ENCODE measurements around the gene CYP27B1.

The CYP27B1 gene, protein sequence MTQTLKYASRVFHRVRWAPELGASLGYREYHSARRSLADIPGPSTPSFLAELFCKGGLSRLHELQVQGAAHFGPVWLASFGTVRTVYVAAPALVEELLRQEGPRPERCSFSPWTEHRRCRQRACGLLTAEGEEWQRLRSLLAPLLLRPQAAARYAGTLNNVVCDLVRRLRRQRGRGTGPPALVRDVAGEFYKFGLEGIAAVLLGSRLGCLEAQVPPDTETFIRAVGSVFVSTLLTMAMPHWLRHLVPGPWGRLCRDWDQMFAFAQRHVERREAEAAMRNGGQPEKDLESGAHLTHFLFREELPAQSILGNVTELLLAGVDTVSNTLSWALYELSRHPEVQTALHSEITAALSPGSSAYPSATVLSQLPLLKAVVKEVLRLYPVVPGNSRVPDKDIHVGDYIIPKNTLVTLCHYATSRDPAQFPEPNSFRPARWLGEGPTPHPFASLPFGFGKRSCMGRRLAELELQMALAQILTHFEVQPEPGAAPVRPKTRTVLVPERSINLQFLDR

DNA sequence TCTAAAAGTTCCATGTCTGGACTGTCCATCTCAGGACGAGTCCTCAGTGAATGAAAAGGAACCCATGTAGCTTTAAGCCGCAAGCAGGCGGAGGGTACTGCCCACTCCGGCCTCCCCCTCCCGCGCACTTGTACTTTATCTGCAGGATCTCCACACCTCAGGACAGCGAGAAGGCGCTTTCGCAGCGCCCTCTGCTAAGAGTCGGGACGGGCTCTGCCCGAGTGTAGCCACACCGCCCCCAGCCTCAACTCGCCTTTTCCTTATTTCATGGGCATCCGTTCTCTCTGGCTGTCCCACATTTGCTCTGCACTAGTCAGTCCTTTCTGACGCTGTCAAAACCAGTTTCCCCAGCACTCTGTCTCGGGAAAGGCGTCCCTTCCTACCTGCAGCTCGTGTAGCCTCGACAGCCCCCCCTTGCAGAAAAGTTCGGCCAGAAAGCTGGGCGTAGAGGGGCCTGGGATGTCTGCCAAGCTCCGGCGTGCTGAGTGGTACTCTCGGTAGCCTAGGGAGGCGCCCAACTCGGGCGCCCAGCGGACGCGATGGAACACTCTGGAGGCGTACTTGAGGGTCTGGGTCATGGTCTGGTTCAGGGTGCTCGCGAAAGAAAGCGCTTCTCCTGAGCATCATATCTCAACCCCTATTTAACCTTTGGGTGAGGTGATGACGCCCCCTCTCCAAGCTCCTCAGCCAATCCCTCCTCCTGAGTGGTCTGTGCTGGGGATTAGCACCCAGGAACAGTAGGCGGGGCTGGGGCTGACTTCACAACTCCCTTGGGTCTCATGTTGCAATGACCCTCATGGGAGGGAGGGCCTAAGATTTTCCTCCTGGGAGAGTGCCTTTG is at the start of gene CYP27B1:
Gene CYP27B1, minus strand, starts transcription at position 615 of the 841 bp plus-strand sequence. Its CDS starts 37 bp downstream, at position 578.
- DNase-seq (ENCODE audit: low read depth): no peak

DNA sequence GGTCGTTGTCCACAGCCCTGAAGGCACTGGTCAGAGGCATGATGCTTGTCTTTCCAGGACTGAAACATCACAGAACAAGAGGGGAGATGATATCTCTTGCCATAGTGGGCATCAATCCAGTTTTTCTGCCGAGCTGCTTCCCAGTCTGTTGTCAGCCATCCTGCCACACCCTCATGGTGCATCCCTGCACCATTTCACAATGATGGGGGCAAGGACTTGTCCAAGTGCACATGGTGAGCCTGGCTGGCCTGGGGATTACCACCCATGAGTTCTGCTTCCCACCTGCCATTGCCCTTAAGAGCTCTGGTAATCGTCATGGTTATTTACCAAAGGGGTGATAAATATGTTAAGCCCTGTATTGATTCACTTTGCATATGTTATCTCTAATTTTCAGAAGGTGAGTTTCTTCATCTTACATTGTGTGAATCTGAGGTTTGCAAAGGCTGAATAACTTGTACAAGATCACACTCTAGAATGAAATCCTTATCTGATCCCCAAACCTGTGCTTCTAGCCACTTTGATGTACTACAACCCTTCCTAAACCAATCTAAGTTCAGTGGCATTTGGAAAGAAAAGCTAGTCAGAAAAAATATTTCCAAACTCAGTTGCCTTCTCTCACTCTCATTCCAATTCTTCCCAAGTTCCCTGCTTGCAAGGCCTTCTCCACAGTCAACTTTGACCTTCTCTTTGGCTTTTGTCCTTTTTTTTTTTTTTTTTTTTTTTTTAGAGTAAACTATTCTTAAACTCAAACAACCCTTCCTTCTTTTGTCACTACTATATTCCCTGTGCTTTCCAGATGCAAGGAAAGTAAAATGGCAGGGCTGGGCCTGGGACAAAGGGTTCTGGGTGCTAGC is 49.4 kb upstream of the CYP27B1 start:
- DNase-seq (ENCODE audit: low read depth): no peak

DNA sequence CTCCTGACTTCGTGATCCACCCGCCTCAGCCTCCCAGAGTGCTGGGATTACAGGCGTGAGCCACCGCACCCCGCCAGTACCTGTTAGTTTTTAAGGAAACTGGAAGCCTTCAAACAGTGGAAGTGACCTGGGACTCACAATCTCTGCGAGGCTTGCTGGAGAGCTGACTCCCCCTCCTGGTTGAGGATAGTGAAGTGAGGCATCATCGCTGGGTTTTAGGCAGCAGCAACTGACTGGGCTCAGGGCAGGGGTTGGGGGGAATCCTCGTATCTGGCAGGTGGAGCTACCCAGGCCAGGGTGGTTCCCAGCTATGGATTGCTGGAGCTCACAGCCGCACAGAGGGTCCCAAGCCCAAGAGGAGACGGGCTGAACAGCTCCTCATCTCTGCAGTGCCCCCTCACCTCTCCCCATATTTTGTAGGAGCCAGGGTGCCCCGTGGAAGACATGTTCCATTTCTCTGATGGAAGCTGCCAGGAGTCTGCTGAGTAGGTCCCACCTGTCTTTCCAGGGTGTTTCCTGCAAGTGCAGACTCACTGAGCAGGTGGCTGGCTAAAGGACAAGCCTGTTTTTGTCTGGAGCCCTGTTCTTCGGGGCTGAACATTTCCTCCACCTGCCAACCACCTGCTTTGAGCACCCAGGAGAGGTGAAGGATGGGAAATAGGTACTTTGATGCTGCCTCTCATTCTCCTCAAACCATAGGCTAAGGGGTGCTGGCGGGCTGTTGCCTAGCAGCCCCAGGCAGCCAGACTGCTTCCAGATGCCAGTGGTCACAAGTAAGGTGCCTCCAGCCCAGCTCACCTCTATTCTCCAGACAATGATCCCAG is 48.5 kb upstream of the CYP27B1 start:
- DNase-seq (ENCODE audit: low read depth): no peak

DNA sequence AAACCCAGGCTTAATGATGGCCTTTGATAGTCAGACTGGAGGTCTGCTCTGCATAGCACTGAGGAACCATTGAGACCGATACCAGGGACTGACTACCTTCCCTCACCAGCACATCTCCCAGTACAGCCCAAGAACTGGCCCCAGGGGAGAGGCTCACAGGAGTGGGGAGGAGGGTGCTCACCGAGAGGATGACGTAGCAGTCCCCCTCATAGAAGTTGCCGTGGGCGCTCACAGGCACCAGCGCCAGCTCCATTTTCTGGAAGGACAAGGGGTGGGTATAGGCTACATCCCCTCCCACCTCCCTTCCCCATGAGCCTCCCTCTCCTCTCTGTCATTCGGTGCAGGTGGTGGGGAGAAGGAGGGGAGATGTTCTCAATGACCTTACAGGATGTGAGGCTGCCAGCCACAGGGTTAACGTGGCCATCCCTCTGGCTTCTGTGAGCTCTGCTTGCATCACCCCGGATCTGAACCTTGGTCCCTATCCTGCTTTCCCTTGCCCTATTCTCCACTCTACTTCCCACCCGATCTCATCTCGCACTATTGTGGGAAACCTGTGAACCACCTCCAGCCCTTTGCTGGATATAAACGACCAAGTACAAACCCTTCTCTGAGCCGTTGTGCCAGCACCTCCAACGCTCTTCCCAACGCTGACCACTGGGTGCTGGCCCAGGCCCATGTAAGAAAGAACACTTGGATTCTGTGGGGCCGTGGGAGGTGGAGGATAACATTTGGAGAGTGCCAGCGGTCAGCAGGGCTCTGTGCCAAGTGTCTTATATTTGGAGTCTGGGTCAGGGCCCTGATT is 47.3 kb upstream of the CYP27B1 start:
- no peak for DNase-seq (ENCODE audit: low read depth)

DNA sequence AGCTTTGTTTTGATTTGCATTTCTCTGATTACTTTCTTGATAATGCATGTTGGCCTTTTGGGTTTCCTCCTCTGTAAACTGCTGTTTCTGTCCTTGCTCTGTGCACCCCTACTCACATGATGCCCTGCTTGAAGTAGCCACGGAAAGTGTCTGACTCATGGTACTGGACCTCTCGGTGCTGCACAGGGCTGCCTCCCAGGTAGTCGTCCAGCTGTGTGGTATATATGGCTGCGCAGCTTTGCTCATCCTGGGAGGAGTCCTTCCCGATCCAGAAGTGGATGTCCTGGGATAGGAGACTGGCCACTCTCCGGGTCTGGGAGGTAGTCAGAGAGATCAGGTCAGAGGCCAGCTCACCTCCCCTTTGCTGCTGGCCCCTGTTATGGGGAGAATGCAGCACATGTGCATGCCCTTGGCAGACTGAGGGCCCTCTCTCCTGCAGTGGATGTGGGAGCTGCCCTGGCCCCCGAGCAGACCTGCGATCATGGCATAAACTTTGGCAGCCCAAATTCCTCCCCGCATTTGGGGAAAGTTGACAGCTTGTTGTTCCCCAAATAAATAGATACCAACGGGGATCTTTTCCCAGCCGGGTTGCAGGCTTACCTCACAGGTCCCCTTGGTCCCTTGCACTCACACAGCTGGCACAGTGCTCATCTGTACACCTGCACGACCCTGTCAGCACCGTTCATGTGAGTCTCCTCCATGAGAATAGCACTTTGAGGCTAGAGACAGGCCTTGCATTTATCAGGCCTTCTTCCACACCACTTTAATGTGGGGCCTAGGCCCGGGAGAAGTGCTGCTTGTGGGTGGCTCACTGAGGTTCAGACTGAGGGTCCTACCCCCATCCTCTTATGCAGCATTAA is 46.5 kb upstream of the CYP27B1 start:
- DNase-seq (ENCODE audit: low read depth): no peak

DNA sequence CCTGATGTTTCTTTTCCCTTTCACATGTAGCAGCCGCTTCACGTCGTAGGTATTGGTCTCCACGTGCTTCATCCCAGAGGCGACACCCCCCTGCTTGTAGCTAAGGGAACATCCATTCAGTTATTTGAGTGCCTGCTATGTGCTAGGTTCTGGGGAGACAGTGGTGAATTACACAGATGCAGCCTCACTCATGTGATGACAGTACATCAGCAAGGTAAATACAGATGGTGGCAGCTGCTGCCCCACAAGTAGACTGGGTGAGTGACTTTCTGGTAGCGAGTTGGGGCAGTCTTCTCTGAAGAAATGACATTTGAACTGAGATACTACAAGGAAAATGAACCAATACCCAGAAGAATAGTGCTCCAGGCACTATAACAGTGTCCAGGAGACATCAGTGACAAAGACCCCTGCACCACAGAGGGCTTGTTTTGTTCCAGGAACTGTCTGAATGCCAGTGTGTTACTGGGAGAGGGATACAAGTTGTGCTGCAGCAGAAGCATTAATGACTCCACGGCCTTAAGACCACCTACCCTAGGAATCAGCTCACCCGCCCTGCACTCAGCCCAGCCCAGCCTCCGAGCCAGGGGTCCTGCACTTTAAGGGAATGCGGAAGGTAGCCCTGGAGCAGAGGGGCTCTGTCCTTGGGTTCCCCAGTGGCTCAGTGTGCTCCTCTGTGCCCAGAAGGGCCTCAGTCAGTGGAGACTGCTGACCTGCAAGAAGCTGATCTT is 44.3 kb upstream of the CYP27B1 start:
- DNase-seq (ENCODE audit: low read depth): no peak

DNA sequence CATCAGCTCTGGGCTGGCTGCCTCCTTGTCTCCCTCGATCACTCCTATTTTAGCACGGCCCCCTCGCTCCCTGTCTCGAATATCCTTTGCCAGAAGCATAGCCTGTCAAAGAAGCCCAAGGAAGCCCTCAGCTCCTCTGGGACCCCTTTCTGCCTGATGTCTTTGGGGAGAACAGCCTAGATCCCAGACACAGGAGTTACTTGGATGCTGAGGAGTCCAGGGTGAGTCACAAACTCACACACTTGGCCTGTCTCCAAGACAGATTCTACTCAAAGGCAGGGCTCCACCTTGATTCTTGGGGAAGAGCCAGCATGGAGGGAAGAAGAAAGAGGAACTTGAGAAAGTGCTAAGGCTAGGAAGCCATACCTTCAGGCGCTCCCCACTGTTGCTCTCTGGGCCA is 43.6 kb upstream of the CYP27B1 start:
- no peak for DNase-seq (ENCODE audit: low read depth)

DNA sequence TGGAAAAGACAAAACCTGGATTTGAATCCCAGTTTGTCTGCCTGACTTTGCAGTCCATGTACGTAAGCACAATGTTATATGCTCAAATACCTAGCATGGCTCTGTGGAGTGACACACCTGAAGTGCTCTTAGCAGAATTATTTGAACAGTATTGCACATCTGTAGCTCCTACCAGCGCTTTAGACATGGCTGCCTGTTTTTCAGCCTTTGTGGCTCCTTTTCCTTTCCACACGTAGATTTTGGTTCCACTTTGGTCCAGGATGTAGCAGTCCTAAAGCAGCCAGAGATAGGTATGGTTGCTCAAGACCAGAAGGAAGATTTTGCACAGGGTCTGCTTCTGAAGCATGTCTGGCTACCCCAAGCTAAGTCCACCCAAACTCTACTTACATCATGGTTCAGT is 42.5 kb upstream of the CYP27B1 start:
- no peak for DNase-seq (ENCODE audit: low read depth)

DNA sequence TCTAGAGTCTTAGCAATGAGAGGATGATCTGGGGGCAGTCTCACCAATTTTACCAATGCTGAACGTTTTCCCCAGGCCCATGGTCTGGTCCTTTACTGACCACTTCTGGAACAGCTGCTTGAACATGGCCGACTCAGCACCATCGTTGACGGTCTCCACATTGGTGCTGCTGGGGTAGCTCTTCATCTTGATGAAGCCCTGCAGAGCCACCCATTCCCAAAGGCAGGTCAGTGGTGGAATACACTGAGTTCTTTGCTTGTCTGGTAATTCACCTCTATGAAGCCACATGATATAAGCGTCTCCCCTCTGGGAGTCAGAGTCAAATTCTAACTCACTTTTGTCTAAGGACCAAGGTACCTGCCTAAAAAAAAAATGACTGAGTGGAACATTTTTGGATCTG is 41.5 kb upstream of the CYP27B1 start:
- DNase-seq (ENCODE audit: low read depth): no peak

DNA sequence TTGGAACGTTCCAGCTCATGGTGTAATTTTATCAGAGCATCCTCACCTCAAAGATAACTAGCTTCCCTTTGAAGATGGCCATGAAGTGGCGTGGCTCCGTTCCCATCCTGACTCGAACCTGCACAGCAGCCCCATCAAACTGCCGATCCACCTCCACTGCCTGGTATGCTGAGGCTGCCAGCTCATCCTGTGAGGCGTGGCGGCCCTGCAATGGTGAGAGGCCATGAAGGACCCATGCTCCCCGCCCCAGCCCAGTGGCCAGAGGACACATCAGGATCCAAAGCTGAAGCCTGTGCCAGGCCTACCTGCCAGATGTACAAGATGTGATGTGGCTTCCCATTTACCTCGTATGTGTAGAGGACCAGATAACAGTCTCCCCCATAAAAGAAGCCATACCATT is 40.4 kb upstream of the CYP27B1 start:
- no peak for DNase-seq (ENCODE audit: low read depth)

DNA sequence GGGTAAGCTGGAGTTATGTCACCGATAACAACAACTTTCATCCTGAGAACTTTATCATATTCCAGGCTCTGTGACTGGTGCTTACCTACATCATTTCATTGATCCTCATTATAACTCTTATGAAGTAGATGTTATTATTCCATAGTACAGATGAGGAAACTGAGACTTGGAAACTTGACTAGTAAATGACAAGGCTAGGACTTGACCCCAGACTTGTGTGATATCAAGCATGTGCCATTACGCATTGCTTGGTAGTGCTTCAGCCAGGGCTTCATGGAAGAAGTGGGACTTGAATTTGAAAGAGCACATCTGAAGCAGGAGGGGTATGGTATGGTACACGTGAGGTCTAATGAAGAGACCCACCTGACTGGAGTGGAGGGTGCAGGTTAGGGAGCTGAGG is 39.8 kb upstream of the CYP27B1 start:
- no peak for DNase-seq (ENCODE audit: low read depth)

DNA sequence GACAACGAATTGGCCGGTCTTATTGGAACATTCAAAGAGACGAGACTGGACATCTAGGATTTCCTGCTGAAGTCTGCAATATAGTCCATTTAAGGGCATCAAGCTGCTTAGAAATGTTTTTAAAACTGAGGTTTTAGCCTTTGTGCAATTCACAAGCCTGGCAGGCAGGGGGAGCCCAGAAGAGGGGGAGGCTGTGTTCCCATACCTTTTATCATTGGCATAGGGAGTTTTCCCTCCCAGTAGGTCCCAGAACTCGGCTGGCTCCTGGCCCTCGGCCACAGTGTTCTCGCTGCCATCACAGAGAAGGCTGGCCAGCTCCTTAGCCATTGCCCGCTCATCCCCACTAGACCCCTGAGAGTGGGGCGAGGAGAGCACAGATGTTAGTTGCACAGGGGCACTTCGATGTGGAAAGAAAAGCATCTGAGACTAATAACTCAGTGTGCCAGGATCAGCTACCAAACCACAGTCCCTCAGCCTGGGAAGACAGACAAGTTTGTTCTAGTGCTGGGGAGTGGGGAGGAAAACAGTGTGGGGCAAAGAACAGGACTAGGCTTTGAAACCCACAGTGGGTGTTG is 36.5 kb upstream of the CYP27B1 start:
- DNase-seq (ENCODE audit: low read depth): no peak

DNA sequence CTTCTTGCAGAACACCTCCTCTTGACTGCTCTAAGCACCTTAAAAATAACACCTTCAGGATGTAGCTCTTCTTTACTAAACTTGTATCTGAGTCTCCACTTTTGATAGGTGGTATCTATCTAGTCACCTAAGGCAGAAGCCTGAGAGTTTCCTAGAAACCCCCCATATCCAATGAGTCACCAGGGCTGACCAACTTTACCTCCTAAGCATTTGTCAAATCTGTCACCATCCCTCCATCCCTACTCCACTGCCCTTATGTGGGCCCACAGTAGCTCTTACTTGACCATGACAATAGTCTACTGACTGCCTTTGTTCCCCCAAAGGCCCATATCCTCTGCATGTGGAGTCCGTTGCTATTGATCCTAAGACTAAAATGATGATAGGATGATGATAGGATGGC is 35.7 kb upstream of the CYP27B1 start:
- no peak for DNase-seq (ENCODE audit: low read depth)

DNA sequence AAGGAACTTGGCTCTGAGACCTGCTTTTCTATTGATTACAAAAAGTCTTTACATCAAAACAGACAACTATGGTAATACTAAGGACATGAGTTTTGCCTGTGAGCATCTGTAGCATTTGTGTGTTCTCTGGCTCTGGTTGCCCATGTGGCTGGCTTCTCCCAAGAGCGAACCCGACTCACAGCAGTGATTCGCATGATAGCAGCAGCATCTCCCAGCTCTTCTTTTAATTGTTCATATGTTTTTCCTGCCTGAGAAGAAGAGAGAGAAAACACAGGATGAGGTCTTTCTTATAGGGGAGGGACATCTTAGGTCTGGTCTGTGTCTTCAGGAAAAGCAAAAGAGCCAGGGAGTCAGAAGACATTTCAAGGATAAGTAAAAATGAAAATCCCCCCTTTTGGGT is 34.1 kb upstream of the CYP27B1 start:
- DNase-seq (ENCODE audit: low read depth): no peak

DNA sequence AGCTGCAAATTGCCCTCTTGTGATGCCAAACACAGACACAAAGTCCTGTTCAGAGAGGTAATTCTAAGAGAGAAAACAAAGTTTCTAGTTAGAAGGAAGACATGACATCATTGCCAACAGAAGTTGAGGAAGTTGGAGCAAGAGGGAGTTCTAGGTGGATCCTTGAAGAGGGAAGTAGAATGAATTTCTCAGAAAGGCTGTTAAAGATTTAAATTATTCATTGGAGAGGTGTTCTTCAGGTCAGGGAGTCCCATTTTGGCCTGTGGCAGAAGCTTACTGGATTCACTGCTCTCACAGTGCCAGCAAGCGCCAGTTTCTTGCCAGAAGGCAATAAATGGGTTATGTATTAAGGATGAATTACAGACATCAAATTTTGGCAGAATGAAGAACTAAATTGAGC is 31.1 kb upstream of the CYP27B1 start:
- DNase-seq (ENCODE audit: low read depth): no peak

DNA sequence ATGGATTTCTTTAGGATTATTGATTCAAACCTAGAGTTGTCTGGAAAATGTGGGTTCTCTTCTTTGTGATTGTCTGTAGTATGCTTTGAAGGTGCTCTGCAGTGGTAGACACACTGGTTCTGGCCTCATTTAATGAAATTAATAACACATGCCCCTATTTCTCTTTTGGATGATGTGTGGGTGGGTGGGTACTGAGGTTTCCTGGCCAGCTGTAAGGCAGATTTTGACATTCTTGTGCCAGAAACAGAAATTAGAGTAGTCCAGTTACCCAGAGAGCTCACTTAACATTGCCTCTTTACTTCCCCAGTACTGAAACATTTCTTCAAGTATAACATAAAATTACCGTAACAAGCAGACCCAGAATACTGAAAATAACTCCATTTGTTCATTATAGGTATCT is 30.1 kb upstream of the CYP27B1 start:
- no peak for DNase-seq (ENCODE audit: low read depth)

DNA sequence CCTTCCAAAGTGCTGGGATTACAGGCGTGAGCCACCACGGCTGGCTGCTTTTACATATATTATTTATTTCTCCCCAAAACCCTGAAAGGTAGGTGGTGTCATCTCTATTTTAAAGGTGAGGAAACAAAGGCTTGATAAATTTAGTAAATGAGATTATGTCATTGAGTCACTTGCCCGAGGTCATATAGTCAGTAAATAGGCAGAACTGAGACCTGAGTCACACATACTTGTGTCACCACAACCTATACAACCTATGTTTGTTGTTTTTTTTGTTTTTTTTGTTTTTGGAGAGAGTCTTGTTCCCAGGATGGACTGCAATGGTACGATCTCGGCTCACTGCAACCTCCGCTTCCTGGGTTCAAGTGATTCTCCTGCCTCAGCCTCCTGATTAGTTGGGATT is 28.5 kb upstream of the CYP27B1 start:
- no peak for DNase-seq (ENCODE audit: low read depth)

DNA sequence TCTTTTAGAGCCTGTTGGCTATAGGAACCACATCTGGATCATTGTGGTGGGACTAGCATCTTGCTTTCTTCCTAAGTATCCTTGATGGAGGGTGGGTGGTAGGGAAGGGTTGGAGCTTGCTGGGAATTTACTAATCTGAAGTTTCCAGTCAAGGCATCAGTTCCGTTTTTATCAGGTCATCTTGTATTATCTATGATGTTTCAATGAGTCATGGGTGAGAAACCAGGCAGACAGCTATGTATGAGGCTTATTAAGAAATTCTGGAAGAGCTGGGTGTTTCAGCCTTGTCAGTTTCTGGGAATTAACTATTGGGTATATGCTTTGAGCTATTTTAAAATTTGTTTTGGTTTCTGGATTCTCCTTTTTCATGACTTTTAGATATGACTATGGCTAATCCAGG is 27.0 kb upstream of the CYP27B1 start:
- peak; percentile 63 for DNase-seq (ENCODE audit: low read depth)
